Activated CD8-positive, alpha-beta T cell treated with anti-CD3 and anti-CD28 coated beads for 36 hours (primary cell): ENCODE data around the gene FAM47E. TPM values are rescaled to one million over a fixed set of nuclear protein-coding genes. Genes with fewer than 3 reads are reported as not detected.

Experiments used
- total RNA-seq, 2 experiments: library from RNA; stranded (reverse); gene quantifications; one replicate each; pipeline ENCODE4 v1.2.3, GENCODE V29; 2021

Gene FAM47E
- total RNA-seq, 2 experiments from 2014 or later = not detected

Other genes starting within 250 kb of the FAM47E start
- gene CXCL9, start 244.2 kb upstream of the FAM47E start, total RNA-seq = 1 to 10 TPM; 1.3 to 1.5 TPM
- 1 to 10 TPM in 1 of 2 experiments, under 1 TPM in 1; 0.68 to 1.1 TPM for gene CXCL10, start 228.2 kb upstream of the FAM47E start, total RNA-seq
- not detected for gene CXCL11, start 215.7 kb upstream of the FAM47E start, total RNA-seq
- gene ART3, start 177.0 kb upstream of the FAM47E start, total RNA-seq = not detected
- gene NUP54, start 103.3 kb upstream of the FAM47E start, total RNA-seq = 10 to 100 TPM; 61.7 to 61.9 TPM
- gene SCARB2, start 37.9 kb upstream of the FAM47E start, total RNA-seq = 1 to 10 TPM; 2.6 to 3.1 TPM
- under 1 TPM; 0.18 to 0.29 TPM for gene STBD1, start 55.0 kb downstream of the FAM47E start, total RNA-seq
- gene CCDC158, start 169.4 kb downstream of the FAM47E start, total RNA-seq = not detected
- not detected for gene SHROOM3, start 183.5 kb downstream of the FAM47E start, total RNA-seq